IMR-90 (cell line): ENCODE results near the gene ISG20L2.

Experiments used
- BHLHE40 ChIP-seq: fragments of 150-350 bp; IDR thresholded peaks from 2 replicates; pipeline ENCODE4 v1.6.1; 2016; ENCODE audit warnings: mild to moderate bottlenecking, low read depth, low read length
- CTCF ChIP-seq: conservative IDR thresholded peaks from 2 replicates; pipeline ENCODE4 v1.5.1; 2012; ENCODE audit warnings: mild to moderate bottlenecking, low read depth, low read length, improper control_type of control experiment
- MAZ ChIP-seq: IDR thresholded peaks from 2 replicates; pipeline ENCODE4 v1.6.1; 2012; ENCODE audit warnings: low read depth, mild to moderate bottlenecking, low read length, improper control_type of control experiment, moderate library complexity, borderline replicate concordance

- TF ChIP-seq CTCF (no peak), BHLHE40 (no peak), MAZ (no peak)
Measured at GRCh38 chr1:156746406-156746727, 17.8 kb upstream of the ISG20L2 start.
